SIG-M5 treated with dmso at 0.1 percent for 504 hours (cell line): ENCODE measurements around the gene IGF1R.
A peak's percentile ranks its signal among the peaks of the same experiment; 100 is the strongest.
"Not testable (repeated sequence)": the region's sequence is repeated elsewhere in the genome, so short reads cannot be mapped to it uniquely, and the experiment has no call there.

Experiments used
- DNase-seq: peaks from one replicate; lab custom pipeline; 2025; ENCODE audit not compliant: unreplicated experiment; lab: John Stamatoyannopoulos, UW

IGF1R gene

GRCh38 chr15:98647774-98648653 is at the start of gene IGF1R:
Gene IGF1R, plus strand, starts transcription at chr15:98648539. Its CDS starts 1,043 bp downstream, at chr15:98649582.
- DNase-seq = peak; percentile 81

GRCh38 chr15:98599909-98600691 is 48.2 kb upstream of the IGF1R start:
- DNase-seq = no peak

- no peak for DNase-seq
Measured at GRCh38 chr15:98604983-98605382, 43.4 kb upstream of the IGF1R start.

GRCh38 chr15:98609144-98609852 is 39.0 kb upstream of the IGF1R start:
- DNase-seq = no peak

GRCh38 chr15:98610991-98611390 is 37.3 kb upstream of the IGF1R start:
- DNase-seq = no peak

- DNase-seq = no peak
Measured at GRCh38 chr15:98611808-98612207, 36.5 kb upstream of the IGF1R start.

- peak; percentile 33 for DNase-seq
Measured at GRCh38 chr15:98612490-98613110, 35.7 kb upstream of the IGF1R start.

- DNase-seq = no peak
Measured at GRCh38 chr15:98614681-98615080, 33.7 kb upstream of the IGF1R start.

- DNase-seq = no peak
Measured at GRCh38 chr15:98616397-98616796, 31.9 kb upstream of the IGF1R start.

- DNase-seq = no peak
Measured at GRCh38 chr15:98617328-98617980, 30.9 kb upstream of the IGF1R start.

- DNase-seq = not testable (repeated sequence)
Measured at GRCh38 chr15:98618576-98618975, 29.8 kb upstream of the IGF1R start.

GRCh38 chr15:98620020-98620419 is 28.3 kb upstream of the IGF1R start:
- no peak for DNase-seq

GRCh38 chr15:98621021-98621420 is 27.3 kb upstream of the IGF1R start:
- DNase-seq = no peak

GRCh38 chr15:98625614-98626013 is 22.7 kb upstream of the IGF1R start:
- no peak for DNase-seq

GRCh38 chr15:98626153-98626552 is 22.2 kb upstream of the IGF1R start:
- DNase-seq = no peak

GRCh38 chr15:98628216-98628615 is 20.1 kb upstream of the IGF1R start:
- DNase-seq = no peak

- no peak for DNase-seq
Measured at GRCh38 chr15:98635848-98636247, 12.5 kb upstream of the IGF1R start.

GRCh38 chr15:98643115-98643514 is 5.2 kb upstream of the IGF1R start:
- no peak for DNase-seq

- DNase-seq = no peak
Measured at GRCh38 chr15:98646546-98647025, 1.8 kb upstream of the IGF1R start.

- DNase-seq = peak; percentile 70
Measured at GRCh38 chr15:98647026-98647773, 1.1 kb upstream of the IGF1R start.
